ENCODE results near the gene CHST11.
A peak's percentile ranks its signal among the peaks of the same experiment; 100 is the strongest.

CHST11 gene

DNA sequence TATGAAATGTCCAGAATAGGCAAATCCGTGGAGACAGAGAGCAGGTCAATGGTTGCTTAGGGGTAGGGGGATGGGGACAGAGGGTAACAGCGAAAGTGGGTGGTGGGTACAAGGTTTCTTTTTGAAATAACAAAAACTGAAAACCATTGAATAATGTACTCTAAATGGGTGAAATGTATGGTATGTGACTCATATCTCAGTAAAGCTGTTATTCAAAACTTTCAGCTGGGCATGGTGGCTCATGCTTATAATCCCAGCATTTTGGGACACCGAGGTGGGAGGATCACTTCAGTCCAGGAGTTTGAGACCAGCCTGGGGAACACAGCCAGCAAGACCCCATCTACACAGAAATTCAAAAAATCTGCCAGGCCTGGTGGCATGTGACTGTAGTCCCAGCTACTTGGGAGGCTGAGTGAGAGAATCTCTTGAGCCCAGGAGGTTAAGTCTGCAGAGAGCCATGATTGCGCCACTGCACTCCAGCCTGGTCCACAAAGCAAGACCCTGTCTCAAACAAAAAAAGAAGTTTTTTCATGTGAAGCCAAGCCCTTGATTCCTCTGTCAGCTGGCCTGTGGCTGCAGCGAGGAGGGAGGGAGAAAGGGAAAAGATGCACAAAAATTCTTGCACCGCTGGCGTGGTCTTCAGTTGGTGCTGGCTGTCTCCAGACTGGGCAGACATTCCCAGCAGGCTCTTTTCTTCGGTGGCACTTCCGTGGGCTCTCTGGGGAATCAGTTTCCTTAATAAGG, 253.1 kb downstream of the CHST11 start:
- DNase-seq, result no peak

DNA sequence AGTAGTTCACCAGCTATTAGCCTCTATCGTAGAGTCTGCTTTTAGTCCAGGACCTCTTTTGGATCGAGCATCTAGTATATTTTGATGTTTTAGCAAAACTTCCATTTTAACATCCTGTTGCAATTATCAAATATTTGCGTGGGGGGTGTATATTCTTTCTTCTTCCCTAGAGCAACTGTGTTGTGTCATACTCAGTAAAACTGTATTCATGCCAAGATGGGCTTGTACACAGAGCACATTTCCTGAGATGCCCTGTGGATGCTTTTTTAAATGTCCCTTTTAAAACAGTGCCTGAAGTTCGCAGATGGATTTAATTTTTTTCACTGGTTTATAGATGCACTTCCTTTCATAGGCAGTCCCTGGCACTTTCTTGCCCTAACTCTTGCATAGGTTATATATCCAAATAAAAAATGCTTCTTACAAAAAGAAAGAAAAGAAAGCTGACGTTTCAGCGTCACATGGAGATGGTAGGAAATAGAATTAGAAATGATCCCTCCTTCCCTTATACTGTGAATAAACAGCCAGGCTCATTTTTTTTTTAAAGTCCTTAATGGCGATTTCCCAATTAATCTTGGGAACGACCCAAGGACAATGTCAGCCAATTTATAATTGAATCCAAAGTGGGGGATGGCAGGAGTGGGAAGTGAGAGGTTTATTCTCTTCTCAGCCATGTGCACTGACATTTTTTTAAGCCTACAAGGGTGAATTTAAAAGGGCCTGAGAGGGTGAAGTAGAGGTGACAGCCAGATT, 254.4 kb downstream of the CHST11 start:
- DNase-seq, result peak; percentile 23

DNA sequence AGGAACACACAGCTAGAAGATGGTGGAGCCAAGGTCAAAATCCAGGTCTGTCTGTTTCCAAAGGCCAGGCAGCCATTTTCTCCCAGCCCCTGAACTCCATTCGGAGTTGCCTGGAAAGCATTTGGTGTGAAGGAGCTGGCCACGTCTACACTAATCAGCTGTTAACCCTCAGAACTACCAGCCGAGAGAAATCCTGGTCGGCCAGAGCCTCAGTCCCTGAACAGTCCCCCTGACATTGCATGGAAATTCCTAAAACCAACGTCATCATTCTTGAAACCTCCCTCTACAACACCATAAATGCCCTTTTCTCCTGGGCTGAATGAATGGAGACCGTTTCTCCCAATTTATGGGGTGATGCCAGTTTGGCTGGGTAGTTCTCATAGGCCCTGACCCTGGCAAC, 255.7 kb downstream of the CHST11 start:
- no peak for DNase-seq

DNA sequence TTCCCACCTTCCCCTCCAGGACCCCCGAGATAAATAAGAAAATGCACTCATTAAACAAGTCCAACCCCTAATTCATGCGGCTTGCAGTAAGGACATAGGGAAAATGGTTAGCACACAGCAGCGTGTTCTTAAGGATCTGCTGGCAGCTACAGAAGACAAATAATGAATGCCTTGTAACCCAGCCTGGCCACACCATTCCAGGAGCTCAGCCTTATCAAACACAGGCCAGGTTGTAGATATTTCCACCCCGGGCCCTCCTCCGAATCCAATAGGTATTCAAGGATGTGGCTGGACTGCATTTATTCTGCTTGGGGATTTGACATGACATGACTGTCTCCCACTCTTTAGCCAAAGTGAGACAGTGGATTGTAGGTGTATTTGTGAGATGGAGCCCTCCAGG, 256.2 kb downstream of the CHST11 start:
- DNase-seq, result no peak

DNA sequence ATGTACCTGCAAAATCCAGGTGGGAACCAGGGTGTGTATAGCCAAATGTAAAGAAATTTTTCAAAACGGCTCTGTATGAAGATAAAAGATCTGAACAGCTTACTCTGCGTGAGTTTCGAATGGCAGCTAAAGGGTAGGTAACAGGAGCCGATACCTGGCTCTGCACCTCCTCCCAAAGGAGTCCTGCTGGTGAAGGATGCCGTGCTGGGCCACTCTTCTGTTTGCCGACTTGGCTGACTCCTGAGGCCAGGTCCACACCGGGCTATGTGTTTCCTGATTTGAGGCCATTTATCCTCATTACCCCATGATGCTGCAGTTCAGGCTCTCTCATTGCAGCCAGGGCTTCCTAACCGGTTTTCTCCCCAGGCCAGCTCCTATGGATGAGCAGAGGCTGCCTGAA, 256.7 kb downstream of the CHST11 start:
- no peak for DNase-seq

DNA sequence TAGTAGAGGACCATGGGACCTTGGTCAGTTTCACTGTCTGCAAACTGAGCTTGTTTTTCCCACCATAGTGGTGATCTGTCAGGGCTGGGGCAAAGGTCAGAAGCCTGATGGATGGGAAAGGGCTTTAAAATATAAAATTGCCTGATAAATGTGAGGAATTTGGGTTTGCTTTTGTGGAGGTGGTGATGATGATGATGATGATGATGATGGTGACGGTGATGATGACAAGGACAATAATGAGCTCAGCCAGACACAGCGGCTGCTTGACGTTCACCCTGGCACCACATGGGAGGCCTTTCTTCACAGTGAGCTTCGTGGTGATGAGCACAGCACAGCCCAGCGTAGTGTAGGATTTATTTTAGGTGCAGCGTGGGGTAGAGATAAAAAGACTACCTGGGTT, 257.6 kb downstream of the CHST11 start:
- no peak for DNase-seq

DNA sequence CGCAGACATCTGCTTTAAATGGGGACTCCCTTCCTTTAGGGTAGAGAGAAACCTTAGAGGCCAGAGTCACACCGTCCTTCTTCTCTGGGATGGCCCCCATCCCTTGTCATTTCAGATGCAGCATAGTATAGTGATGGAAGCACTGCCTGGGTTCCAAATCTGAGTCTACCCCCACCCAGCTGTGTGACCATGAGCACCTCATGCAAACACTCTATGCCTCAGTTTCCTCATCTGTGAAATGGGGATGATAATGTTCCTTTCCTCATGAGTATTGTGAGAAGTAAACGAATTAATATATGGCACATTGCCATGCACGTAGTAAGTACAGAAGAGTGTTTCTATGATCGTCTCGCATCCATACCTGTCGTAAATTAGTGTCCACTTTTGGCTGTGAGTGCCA, 259.4 kb downstream of the CHST11 start:
- DNase-seq, result no peak

DNA sequence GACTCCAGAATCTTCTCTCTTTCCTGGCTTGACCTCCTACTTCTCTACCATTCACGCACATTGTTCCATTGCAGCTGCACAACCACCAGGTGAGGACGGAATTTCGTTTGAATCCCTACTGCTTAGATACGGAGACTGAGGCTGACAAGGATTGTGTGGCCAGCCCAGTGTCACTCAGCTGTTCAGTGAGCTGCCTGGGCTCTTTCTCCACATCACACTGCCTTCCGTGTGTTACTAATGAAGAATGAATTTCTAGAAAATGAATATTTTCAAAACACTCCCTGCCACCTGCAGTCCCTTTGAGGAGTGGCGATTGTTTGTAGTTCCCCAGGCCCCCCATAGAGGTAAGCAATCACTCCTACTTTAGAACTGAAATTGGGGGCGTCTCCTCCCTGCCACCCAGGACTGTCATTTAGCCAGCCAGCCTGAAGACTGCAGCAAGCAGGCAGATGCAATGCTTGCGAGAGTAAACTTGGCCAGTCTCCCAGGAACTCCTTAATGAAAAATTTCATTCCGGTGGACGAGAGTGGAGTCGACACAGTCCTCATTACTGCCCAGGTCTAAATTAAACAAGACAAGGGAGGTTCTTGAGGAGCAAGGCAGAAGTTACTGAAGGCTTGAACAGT, 261.7 kb downstream of the CHST11 start:
- no peak for DNase-seq

DNA sequence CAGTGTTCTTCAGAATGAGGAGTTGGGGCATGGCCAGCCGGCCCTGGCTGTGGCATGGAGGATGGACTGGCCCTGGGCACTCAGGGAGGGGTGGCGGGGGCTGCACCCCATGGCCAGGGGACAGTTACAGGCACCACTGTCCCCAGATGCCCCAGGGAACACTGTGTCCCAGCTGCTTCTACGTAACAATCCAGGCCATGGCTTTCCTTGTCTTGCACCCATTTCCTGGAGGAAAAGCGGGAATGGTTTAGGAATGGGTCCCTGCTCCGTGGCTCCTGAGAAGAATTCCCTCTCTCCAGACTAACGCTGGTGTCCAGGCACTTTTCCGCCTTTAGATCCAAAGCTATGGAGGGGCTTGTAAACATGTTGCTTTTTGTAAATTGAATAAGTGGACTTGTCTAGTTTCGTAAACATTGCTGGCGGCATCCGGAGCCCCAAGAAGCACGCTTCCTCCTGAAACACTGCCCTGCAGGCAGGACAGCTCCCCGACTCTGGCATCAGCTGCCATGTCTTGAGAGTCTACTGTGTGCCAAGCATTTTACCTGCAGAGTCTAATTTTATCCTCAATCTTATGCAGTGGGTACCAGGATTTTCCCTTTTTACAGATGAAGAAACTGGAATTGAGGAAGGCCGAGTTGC, 263.1 kb downstream of the CHST11 start:
- DNase-seq, result peak; percentile 19

DNA sequence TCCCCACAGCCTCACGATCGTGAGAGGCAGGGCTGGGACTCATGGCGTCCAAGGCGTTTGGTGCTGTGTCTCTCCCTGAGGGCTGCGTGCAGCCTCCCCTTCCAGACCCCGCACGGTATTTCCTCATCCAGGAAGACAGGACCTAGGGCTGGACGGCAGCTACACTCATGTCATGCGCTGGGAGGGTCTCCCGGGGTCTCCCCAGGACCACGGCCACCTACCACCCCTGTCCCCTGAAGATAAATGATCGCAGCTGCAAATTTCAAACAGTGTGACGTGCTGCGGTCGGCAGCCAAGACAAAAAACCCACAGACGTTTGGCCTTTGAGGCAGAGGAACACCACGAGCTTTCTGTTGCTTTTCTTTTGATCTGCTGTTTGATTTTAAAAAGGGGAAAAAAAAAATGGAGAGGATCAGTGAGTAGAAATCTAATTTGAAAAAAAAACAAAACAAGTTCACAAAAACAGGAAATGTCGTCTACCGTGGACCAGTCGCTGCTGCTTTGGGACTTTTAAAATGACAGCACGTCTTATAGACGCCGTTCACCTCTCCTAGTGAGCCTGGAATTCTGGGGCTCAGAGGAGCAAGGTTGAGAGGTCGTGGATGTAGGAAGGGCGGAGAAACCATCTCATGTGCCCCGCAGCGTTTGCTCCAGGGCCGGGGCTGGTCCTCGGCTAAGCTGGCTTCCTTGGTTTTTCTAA, 263.7 kb downstream of the CHST11 start:
- peak; percentile 45 for DNase-seq

DNA sequence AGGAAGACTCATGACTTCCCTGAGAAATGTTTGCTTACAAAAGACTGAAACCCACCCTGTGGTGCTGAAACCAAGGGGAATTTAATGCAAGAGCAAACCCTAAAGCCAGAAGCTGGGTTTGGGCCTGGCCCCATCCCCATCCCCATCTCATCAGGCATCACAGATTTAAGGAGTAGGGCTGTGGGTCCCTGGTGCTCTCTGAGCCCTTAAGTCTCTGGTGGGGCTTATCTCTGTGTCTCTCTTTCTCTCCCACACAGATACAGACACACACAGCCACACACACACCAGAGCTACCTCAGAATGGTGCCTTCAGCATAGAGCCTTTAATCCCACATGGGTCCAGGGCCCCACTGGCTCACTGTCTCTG, 264.3 kb downstream of the CHST11 start:
- DNase-seq, result peak; percentile 16

DNA sequence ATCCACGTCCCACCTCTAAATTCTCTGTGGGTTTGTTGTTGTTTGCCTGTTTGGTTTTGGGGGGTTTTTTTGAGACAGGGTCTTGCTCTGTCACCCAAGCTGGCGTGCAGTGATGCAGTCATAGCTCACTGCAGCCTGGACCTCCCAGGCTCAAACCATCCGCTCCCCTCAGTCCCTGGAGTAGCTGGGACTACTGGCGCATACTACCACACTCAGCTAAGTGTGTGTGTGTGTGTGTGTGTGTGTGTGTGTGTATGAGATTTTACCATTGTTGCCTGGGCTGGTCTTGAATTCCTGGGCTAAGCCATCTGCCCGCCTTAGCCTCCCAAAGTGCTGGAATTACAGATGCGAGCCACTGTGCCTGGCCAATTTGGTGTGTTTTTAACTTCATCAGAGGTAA, 265.2 kb downstream of the CHST11 start:
- no peak for DNase-seq

DNA sequence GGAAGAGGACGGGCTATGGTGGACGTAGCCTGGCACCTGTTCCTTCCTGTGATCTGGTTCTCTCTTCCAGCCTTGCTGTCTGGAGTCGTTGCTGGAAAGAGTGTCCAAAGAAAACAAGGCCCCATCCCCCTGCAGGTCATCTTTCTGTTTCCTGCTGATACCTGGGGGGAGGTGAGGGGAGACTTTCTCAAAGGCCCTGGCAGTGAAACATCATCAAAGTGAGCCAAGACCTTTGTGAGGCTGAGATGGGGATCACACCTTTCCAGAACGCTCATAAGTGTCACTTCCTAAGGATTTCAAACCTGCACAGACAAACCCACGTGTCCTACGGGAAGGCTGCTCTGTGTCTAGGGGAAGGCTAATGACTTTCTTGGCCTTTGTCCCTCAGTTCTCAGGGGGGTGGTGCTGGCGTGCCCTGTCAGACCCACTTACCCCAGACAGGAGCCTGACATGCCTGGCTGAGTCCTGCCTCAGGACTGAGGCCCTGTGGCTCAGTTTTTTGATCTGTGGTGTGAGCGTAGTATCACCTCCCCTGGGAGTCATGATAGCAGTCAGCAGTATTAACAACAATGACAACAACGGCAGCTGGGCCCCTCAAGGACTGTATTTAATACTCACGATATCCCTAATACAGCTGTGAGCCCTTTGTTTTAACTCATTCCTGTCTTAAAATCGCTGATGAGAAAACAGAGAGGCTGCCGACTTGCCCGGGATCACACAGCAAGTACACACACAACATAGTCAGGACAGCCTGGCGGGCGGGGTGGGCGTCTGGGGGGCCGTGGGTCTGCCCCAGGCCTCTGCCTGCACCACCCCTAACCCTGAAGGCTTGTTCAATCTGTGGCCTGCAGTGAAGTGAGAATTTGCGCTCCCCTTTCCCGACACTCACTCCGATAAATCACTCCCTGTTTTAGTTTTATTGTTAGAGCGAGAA, 266.1 kb downstream of the CHST11 start:
- DNase-seq, result no peak

DNA sequence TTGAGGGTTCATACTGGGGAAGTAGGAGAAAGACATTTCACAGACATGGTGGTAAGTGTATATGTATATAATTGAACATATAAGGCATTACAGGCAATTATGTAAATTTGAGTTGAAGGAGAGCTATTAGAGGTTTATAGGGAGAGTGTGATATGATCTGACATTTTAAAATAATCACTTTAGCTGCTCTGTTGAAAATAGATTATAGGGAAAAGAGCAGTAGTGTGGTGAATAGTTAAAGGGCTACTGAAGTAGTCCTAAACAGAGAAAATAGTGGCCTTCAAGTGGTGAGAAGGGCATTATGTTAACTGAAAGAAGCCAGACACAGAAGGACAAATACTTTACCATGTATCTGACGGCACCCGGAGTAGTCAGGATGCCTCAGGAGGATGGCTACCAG, 267.1 kb downstream of the CHST11 start:
- no peak for DNase-seq

DNA sequence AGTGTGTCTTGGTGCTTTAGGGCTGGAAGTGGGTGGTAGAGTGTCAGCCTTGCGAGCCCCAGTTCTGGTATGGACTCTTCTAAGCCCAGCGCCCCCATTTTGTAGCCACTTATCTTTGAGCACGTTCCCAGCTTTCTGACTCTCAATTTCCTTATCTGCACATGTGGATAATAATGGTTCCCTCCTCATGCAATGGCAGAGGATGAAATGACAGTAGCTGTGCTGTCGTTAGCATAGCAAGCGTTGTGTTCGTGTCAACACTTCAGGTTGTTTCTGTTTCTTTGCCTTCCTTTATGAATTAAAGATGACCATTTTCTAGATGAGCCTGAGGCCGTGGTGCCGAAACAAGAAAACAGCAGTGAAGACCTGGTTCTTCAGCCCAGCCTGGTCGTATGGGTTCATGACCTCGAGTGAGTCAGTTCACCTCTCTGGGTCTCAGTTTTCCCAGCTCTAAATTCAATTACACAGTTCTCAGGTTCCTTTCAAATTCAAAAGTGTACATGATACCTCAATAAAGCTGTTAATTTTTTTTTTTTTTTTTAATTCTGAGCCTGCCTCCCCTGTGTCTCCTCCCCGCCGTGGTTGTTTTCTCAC, 268.3 kb downstream of the CHST11 start:
- no peak for DNase-seq

DNA sequence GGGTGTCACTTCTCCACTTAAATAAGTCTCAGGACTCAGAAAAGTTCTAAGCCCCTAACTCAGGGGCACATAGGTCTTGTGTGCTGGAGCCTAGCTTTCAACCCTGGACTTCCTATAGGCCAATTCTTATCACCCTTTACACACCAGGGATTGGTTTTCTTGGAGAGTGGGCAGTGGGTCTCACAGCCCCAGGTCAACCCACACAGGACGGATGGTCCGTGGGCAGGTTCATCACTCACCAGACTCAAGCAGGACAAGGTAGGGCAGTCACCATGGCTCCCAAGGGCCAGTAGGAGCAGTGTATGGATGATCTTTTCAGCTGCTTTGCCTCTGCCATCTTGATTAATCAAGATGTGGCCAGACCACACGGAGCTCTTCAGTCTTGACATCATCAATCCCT, 268.9 kb downstream of the CHST11 start:
- no peak for DNase-seq

DNA sequence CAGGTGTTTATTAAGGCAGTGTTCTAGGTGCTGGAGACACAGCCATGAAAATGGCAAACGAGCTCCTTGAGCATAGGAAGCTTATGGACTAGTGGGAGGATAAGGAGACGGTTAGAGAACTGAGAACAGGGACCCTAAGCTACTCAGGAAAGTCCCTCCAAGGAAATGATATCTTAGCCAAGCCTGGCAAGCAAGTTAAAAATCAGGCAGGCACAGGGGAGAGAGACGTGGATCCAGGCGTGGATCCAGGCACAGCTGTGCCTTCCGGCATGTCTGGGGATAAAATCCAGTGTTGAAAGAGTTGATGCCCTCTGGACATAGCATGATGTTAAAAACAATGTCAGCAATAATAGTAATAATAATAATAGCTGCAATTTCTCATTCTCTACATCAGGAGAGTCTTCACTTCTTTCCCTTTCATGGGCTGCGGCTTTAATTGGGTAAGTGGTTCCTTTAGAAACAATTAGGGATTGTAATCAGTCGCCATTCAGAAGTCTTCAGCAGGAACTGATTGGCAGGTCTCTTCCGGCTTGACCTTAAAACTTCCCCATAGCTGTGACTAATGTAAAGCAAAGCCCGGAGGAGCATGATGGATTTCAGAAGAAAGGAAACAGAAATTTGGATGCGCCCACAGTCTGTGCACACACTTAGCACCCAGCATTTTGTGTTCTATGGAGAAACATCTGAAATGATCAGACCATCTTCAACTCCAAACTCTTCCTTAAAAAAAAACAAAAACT, 271.1 kb downstream of the CHST11 start:
- peak; percentile 91 for DNase-seq

DNA sequence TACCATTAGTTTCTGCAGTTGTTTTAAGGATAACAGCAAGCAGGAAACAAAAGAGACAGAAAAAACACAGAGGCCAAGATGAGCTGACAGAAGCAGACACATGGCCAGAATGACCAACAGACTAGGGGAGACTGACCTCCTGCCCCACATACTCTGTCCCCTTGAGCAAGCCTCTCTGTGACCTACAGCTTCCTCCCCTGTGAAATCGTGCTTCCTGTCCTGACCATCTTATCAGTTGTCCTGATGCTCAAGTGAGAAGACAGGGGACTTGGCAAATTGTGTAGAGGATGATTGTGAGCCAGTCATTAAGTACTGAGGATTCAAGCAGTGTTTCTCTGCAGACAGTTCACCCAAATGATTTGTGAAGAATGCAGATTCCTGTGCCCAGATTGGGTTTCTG, 272.3 kb downstream of the CHST11 start:
- no peak for DNase-seq

DNA sequence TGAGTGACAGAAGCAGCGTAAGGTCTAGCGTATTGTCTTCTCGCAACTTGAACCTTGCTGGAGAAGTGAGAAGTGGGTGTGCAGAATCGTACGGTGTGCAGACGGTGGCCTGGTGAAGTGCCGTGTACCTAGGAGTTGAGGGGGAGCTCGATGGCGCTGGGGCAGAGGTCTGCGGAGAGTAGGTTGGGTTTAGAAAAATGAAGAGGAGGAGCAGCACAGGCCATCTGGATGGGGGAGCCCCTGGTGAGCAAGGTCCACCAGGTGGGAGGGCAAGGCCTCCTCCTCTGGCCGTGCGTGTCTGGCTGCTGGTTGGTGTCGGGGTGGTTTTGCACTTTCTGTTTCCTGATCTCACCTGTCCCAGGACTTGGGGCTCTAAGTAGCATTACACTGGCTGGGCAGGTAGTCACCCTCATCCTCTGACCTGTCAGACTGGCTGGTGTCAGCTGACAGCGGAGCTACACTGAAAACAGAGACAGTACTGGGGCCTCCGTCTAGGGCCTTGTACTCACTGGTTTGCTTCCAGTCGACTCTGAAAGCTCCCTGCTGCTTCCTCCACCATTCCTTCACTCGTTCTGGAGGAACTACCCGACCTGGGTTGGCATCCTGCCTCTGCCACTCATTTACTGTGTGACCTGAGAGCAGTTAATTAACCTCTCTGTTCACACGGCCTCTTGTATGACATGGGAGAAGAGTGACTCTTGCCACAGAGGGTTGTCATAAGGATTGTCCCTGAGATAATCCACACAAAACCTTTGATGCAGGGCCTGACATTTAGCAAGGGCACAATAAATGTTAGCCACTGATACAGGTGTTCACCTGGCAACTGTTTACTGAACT, 273.1 kb downstream of the CHST11 start:
- no peak for DNase-seq

DNA sequence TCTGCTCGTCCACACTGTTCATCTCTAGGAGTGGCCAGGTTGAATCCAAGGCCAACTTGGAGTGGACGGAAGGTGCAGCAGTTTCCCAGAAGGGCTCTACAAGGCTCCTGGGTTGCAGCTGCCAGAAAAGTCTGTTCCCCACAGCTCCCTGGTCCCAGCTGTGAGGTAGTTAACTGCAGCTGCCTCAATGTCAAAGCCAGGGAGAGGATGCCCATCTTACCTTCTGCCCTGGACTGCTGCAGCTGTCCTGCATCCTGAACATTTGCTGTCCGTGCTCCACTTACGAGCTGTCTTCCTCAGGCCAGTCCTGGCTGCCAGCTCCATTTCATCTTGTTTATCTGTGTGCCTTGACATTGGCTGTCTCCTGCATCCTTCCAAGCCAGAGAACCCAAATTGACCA, 274.0 kb downstream of the CHST11 start:
- no peak for DNase-seq

All from suppressor macrophage treated with lipopolysaccharide for 4 hours (primary cell).